GM21528 (cell line): Measurements from ENCODE around the gene RBKS.

Experiments used
- ATAC-seq: cut with Tn5 transposase; IDR thresholded peaks from one replicate; pipeline ENCODE4 v1.9.1; 2021; ENCODE audit warnings: mild to moderate bottlenecking, moderate library complexity; ENCODE audit not compliant: unreplicated experiment, low FRiP score

The RBKS gene

DNA sequence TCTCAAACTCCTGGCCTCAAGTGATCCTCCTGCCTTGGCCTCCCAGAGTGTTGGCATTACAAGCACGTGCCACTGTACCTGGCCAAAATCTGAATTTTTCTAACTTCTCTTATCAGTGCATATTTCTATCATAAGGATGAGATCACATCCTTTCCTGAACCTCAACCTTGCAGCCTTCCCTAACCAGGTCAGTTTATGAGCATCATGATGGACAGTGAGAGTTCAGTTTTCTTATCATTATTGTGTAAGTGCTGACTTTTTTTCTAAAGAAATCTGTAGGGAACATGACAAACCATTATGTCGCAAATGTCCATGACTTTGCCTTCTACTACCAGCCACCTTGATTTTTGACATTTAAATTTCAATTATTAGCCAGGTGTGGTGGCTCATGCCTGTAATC, 87.1 kb downstream of the RBKS start:
- ATAC-seq, result no peak

DNA sequence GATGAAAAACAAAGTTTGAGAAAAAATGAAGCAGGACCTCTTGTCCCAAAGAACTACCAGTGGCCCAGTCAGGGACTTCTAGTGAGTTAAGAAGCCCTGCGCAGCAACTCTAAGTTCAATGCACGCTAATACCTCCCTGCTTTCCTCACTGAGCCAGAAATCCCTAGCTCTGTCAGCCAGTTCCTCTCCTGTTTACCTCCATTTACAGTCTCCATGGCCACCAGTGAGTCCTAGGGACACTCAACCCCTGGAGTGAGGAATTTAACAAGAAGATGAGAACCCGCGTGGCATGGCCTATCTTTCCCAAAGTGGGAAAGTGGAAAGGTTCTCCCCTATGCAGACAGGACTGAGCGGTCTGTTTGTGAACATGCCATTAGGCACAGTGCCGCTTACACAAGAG, 87.6 kb downstream of the RBKS start:
- no peak for ATAC-seq

DNA sequence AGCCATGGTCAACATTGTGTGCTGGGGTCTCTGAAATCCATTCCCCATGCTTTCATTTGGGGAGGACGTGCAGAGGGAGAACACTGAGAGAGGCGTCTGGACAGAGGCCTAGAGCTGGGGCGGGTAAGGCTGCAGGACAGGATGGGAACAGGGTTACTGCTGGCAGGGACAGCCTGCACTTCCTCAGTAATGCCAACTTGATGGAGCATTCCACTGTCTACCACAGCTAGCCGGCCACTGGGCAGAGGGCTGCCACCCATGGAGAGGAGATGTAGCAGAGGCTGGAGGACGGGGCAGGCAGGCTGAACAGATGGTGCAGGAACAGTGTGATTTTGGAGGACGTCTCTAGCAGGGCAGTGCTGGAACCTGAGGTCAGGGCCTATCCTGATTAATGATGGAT, 89.3 kb downstream of the RBKS start:
- no peak for ATAC-seq

DNA sequence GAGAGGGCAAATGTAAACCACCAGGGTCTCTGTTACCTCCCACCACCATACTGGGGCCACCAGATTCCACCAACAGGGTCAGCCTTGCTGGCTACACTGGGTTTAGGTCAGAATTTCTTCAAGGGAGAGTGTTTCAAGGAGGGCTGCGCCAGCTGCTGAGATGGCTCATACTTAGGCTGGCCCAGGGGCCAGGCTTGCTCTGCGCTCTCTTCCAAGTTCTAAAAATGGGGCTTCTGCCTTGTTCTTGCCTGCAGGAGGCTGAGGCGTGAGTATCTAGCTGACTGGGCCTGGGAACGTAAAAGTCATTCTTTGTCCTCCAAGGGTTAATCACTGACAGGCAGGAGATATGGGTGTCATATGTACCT, 90.6 kb downstream of the RBKS start:
- no peak for ATAC-seq

DNA sequence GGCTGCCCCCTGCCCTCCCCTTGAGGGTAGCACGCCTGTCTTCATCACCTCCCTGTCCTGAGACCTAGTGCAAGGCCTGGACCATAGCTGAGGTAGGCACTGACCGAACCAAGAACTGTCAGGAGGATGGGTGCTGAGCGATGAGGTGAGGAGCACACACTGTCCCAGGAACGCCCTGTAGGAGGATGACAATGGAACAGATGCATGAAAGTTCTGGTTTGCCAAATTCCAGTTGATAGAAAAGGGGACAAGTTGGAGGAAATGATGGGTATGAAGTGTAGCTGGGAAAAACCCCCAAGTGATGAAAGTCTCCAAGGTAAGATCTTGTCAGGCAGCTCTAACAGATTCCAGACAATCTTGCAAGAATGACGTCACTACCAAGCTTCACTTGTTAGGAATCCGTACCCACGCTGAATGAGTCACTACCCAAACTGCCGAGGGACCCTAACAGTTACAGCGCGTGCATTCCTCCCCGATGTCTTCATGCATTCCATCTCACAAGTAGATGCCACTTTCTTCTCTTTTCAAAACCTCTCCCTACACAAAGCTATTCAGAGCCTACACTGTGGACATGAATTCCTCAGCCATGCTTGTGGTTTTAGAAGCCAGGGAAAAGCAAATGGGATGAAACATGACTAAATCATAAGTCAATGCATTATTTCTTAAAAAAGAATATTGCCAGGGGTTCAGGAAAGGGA, 91.1 kb downstream of the RBKS start:
- no peak for ATAC-seq

DNA sequence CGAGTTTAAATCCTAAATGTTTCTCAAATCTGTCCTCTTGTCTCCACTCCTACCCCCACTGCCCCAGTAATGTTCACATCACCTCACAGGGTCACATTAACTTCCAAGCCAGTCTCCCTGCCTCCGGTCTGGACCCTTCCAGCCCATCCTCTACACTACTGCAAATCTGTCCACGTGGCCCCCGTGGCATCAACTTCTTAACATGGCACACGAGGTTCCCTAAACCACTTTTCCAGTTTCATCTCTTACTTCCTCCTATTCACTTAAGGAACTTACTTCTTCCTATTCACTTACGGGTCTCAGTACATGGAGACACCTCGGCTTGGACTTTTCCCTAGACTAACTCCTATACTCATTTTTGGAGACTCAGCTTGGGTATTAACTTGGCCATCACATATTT, 91.7 kb downstream of the RBKS start:
- no peak for ATAC-seq

DNA sequence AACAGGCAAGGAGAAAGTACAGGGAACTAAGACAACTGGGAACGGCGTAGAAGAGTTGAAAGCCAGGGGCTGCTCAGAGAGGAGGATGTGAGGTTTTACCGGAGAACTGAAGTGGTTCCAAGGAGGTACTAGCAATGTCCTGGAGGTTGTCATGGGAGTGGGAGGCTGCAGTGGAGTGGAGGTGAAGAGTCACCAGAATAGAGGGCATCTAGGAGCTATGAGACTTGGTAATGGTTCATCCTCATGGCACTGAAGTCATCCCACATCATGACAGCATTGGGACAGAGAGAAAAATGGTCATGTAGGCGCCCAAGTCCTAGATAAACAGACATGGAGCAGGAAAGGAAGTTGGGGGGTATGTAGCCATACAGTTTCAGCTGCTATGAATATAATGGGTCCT, 92.3 kb downstream of the RBKS start:
- no peak for ATAC-seq

DNA sequence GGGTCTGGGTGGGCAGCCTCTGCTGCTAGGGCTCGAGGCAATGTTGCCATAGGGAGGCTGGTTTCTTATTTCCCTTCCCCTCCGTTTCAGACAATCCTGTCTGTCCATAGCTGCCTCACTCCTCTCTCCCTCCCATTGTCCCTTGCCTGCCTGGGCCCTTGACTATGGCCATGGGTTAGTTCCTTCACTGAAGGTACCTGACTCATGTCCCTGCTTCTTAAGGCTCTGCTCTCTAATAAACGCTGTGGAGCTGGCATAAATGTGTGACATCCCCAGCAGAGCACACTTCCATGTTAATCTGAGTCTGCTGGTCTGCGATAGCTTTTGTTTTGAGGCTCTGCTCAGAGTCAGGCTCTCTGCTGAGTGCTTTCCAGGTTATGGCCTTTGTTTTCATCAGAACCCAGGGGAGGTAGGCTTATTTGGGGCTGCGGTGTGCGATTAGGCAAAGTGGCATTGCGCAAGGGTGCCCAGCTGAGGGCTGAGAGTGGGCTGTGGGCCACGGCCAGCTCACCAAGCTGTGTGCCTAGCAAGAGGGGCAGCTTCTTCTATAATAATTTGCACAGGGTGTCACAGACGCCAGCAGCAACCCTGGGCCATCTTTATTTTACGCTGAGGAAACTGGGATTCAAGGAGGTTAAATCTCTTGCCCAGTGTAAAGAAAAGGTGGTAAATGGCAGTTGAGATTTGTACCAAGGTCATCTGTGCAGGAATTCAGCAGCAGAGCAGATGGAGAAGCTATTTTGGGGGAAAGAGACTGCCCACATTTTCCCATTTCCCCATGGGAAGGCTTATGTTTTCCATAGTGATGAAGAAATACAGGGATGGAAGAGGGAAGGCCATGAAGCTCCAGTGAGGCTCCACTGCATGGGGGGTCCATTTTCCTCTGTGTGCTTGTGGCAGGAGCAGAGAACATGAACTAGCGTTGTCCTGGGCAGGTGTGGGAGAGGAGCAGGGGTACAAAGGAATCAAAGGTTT, 93.1 kb downstream of the RBKS start:
- ATAC-seq, result no peak

DNA sequence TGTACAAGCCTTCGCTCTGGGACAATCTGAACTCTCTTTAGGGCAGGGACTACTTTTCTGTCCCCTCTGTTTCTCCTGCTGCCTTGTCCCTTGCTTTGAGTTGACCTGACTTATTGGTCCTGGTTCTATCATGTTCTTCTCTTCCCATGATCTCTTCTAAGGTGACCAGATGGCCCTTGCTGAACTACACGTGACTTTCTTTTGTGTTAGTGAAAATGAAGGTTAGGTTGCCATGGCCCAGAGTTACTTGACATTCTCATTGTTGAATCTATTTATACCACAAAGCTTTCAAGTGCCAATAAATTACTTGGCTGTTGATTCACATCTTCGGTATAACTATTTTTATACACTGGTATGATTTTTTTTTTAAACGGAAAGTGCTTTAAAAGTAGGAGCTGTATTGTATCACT, 94.3 kb downstream of the RBKS start:
- no peak for ATAC-seq

DNA sequence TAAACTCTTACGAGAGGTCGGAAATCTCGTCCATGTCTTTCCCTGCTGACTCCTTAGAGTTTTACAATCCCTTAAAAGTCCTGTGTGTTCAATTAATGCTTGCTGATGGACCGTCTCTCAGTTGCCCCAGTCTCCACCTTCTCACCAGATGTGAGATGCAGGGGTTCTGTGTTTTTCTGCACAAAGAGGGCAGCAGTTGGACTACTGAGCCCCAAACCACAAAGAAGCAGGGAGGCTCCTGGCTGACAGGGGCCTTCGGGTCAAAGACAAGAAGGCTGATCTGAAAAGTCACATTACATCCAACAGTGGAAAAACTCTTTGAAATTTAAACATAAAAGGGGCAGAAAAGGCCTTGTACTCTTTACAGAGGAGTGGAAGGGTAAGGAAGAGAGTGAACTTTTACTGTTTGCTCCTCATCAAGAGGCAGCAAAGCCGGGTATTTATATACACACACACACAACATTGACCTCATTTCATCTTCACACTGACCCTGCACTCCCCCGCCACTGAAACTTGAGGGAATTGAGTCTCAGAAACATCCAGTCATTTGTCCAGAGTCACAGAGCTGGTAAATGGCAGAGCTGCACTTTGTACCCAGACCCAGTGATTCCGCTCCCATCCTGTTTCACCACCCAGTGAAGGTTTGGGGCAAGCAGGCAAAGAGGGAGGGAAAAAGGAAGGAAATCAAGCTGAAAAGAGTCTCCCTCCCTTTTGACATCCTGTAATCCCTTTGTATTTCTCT, 94.9 kb downstream of the RBKS start:
- ATAC-seq, result no peak

DNA sequence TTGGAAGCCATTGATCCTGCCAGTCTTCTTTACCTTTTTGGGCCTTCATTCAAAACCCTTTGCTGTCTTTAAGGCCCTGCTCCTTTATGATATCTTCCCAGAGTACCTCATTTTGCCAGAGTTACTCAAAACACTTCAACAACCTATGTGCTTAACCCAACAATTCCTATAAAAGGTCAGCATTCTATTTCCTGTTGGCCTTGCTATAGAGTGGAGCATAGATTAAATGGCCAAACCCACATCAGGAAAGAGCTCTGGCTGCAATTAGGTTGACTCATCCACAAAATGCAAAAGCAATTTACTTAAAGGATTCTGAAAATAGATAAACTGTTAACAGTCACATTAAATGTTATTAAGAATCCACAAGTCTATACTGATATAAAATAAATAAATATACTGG, 97.4 kb downstream of the RBKS start:
- no peak for ATAC-seq

DNA sequence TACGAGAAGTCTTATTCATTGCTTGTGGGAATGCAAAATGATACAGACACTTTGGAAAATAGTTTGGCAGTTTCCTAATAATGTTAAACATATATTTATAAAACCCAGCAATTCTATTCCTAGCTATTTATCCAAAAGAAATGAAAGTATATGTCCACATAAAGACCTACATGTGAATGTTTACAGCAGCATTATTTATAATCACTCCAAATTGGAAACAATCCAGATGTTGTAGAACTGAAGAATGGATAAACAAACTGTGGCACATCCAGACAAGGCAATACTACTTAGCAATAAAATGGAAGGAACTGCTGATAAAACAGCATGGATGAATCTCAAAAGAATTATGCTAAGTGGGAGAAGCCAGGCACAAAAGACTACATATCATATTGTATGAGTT, 99.4 kb downstream of the RBKS start:
- ATAC-seq, result no peak

DNA sequence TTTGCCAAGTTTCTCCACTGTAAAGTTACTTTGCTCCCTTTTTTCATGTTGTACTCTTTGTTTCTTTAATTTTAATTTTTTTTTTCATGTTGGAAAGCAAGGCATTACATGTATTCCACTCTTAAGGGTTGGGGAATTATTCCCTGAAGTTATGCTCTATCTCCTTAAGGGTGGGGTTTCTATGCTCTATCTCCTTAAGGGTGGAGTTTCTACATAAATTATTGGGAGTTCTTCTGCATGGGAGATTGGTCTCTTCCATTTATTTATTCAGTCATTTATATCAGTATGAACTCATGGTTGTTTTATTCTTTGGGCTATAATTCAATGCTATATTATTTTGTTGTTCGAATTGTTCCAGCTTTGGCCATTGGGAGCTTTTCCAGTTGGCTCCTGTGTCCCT, 107.5 kb downstream of the RBKS start:
- ATAC-seq, result no peak

DNA sequence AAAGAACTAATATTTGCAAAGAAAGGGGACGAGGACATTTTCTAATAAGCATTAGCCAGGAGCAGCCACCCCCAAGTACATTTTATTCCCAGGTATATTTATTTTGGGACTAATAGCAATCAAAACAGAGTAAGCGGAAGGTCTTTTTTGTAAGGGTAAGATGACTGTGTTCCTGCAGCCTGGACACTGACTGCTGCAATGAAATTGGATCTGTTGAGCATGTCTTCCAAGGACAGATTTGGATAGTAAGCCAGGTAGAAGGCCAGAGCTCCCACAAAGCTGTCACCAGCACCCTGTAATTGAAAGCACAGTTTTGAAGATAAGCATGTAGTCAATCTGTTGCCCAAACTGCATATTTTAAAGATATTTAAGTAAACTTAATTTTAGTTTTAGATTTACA, 108.7 kb downstream of the RBKS start:
- no peak for ATAC-seq

DNA sequence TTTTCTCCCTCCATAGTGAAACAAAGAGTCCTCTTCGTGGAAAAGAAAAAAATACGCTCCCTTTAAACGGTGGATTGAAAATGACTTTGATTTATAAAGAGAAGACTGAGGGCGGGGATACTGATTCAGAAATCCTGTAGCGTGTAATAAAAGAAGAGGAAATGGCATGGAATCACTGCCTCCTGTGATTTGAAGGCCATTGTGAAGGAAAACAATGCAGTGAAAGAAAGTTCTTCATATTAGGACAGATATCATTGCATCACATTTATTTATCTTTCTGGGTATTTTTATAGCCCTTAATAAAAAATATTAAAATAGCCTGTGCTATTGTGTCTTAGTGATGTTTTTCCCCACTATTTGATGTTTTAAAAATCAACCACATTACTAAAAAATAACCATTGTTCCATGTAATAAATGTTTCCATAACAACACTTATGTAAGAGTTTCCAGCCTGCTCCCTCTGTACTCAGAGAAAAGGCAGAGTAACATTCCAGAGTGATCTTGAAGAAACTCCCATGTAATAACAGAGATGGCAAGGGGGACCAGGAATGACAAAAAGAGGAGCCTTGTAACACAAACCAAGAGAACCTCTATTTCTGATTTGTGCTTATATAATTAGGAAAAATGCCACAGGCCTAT, 110.7 kb downstream of the RBKS start:
- no peak for ATAC-seq

DNA sequence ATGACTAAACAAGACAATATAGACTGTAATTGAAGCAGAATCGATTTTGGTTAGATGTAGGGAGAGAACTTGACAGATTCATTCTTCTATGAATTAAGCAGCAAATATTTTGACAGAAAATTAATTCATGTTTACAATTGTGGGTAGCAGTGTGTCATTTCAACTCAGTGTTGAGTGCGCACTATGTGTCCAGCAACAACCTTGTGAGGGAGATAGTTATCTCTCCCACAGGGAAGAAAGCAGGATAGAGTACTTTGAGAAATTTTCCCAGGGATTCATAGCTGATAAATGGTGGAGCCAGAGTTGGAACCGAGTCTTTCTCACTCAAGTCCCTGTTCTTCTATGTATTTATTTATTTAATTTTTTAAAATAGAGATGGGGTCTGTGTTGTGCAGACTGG, 113.5 kb downstream of the RBKS start:
- ATAC-seq, result no peak

DNA sequence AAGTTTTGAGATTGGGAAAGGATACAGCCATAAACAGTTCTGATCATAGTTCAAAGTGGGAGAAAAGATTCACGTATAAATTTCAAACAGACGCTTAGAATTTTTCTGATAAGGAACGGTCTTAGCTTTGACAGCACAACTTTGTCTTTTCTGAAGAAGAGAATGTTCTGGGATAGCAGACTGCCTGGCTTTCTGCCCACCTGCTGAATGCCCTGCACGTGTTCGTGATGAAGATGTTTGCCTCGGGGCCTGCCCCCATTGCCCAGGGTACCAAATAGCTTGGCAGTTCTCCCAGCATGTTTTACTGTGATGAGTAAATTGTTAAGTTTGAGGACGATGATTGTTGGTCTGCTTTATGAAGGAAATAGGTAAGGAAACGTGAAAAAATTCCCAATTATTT, 114.1 kb downstream of the RBKS start:
- ATAC-seq, result no peak

DNA sequence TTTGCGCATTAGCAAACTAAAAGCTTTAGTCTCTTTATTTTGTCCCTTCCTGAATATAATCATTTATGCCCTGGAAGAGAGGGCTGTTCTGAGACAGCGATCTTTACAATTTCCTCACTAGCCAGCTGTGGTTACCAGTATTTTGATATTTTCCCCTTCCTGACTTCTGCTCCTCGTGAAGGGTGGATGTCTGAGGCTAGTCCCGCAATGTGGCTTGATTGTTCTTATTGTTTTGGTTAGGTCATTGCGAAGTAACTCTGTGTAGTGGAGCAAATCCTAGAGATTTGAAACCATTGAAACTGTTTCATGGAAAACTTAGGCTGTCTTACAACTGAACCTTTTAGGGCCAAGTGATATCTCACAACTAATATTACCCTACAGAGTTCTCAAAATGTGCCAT, 116.2 kb downstream of the RBKS start:
- no peak for ATAC-seq

DNA sequence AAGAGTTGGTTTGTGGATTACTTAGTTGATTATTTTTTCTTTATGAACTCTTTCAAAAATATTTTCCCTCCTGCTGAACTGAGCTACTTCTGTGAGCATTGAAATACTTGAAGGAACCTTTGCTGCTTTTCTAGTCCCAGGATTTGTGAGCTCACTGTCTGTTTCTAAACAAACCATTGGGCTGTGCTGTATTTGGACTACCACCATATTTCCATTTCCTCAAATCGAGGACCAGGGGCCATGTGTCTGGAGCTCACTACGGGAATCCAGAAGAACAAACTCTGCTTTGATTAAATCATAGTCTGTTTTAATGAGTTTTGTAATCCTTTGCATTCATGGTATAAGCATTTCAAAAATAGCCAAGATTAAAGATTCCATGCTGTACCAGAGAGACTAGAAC, 117.4 kb downstream of the RBKS start:
- no peak for ATAC-seq

DNA sequence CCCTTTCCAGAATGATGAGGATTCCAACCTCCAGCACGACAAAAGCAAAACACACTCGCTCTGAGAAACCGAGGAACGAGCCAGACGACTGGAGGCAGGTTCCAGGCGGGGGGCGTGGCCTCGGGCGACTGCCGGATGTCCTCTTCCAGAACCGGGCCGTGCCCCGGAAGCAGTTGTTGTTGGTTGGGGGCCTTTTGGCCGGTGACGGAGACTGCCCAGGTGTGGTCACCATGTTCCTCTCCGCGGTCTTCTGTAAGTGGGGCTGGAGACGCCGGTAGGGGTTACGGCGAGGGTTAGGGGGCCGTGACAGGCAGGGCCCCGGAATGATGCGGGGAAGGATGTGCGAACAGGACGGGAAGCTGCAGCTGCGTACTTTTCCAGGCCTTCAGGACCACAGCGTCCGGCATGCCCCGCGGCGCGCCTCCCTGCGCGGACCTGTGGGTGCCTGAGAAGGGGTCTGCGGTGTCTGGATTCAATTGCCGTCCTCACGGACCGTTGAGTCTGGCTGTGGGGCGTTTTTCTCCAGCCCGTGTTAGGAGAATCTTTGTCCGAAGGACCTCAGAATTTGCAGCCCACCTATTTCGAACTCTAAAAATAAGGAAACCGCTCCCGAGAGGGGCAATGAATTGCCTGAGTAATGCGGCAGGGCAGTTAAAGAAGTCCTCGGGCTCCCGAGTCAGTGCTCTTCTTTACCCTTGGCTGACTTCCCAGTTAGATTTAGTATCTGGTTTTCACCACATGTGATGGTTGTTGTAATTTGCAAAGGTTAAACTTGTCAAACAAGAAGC, 118.4 kb downstream of the RBKS start, which contains the start of gene MRPL33:
TSS of gene MRPL33 (plus strand) at position 172 of the 788 bp plus-strand sequence. CDS start at position 231, 59 bp downstream.
- peak; percentile 96 for ATAC-seq
